B cell (primary cell): ENCODE data around the gene OXA1L. TPM values are rescaled to one million over a fixed set of nuclear protein-coding genes. Genes with fewer than 3 reads are reported as not detected.

Experiments used
- ATAC-seq: fragments of 200-7000 bp; cut with Tn5 transposase; one replicate; pipeline ENCODE4 v1.10.0; 2021; ENCODE audit warnings: low read depth, mild to moderate bottlenecking, moderate number of reproducible peaks, moderate library complexity
- CTCF ChIA-PET: fragments of 350-600 bp; sonication (Branson Sonifier 250); formaldehyde crosslinking; loops from one replicate; lab custom pipeline; 2021; ENCODE audit warnings: antibody characterized with exemption, inconsistent platforms; lab: Charles Lee
- POLR2A ChIA-PET: fragments of 350-600 bp; sonication (Branson Sonifier 250); formaldehyde crosslinking; loops from one replicate; lab custom pipeline; 2021; ENCODE audit warnings: antibody characterized with exemption; lab: Charles Lee
- DNase-seq: peaks from one replicate; pipeline ENCODE4 v3.0.0; 2013
- H2AFZ ChIP-seq: 2 replicates; pipeline ENCODE4 v1.6.1; 2012; ENCODE audit warnings: mild to moderate bottlenecking, low read depth, low read length; ENCODE audit not compliant: insufficient read depth, poor library complexity, severe bottlenecking
- H3K27ac ChIP-seq, 2 donors: 1 replicate in 1 of 2; 2 replicates in 1 of 2; pipeline ENCODE4 v1.5.1; 2012 to 2013; ENCODE audit warnings: low read length in 2 of 2, mild to moderate bottlenecking in 2 of 2, moderate library complexity in 1 of 2
- H3K27me3 ChIP-seq, 4 experiments: fragments of 200-600 bp in 1 of 4; sonication (generic) in 1 of 4; replicated peaks in 1 of 4; 1 replicate in 2 of 4; 2 replicates in 2 of 4; pipeline versions ENCODE4 v1.6.1 to v1.7.0; 2013 to 2016; ENCODE audit warnings: low read length in 3 of 4, mild to moderate bottlenecking in 2 of 4, mixed read lengths in 1 of 4, moderate library complexity in 1 of 4; ENCODE audit not compliant: insufficient read depth in 4 of 4, control insufficient read depth in 3 of 4; ENCODE audit errors: control extremely low read depth in 1 of 4
- H3K36me3 ChIP-seq, 2 experiments: replicated peaks in 1 of 2; 1 replicate in 1 of 2; 2 replicates in 1 of 2; pipeline versions ENCODE4 v1.6.1 to v1.7.1; 2013; ENCODE audit warnings: low read length in 1 of 2; ENCODE audit not compliant: insufficient read depth in 2 of 2, control insufficient read depth in 1 of 2; ENCODE audit errors: control extremely low read depth in 1 of 2, extremely low read depth in 1 of 2
- H3K4me1 ChIP-seq, 2 donors: fragments of 200-600 bp in 1 of 2; sonication (generic) in 1 of 2; 1 replicate in 1 of 2; 2 replicates in 1 of 2; pipeline versions ENCODE4 v1.5.1 to v1.6.1; 2013 to 2017; ENCODE audit warnings: low read length in 2 of 2; ENCODE audit not compliant: control insufficient read depth in 2 of 2, insufficient read depth in 2 of 2
- H3K4me2 ChIP-seq: replicated peaks from 2 replicates; pipeline ENCODE3; 2012; ENCODE audit warnings: mild to moderate bottlenecking, low read depth, low read length; ENCODE audit not compliant: poor library complexity, severe bottlenecking
- H3K4me3 ChIP-seq, 5 experiments: fragments of 200-600 bp in 1 of 5; sonication (generic) in 1 of 5; 1 replicate in 3 of 5; 2 replicates in 2 of 5; pipeline versions ENCODE4 v1.5.1 to v1.7.0; 2011 to 2016; ENCODE audit warnings: low read length in 4 of 5, mild to moderate bottlenecking in 4 of 5, low read depth in 2 of 5, control low read depth in 1 of 5, moderate library complexity in 1 of 5; ENCODE audit not compliant: insufficient read depth in 1 of 5; ENCODE audit errors: control extremely low read depth in 1 of 5, extremely low read depth in 1 of 5
- H3K79me2 ChIP-seq: fragments of 200-600 bp; sonication (generic); one replicate; pipeline ENCODE4 v1.6.0; 2016; ENCODE audit warnings: low read length; ENCODE audit not compliant: control insufficient read depth, insufficient read depth
- H3K9ac ChIP-seq: fragments of 200-600 bp; sonication (generic); 2 replicates; pipeline ENCODE4 v1.6.1; 2017; ENCODE audit warnings: mild to moderate bottlenecking, low read length, moderate library complexity
- H3K9me3 ChIP-seq, 3 donors: one replicate each; pipeline versions ENCODE4 v1.6.1 to v1.7.1; 2013; ENCODE audit warnings: low read length in 2 of 3; ENCODE audit not compliant: control insufficient read depth in 2 of 3, insufficient read depth in 1 of 3; ENCODE audit errors: control extremely low read depth in 1 of 3
- H4K20me1 ChIP-seq: 2 replicates; pipeline ENCODE4 v1.6.0; 2012; ENCODE audit warnings: mild to moderate bottlenecking, low read length; ENCODE audit not compliant: insufficient read depth, control insufficient read depth, poor library complexity, severe bottlenecking
- H3K27ac Mint-ChIP-seq: one replicate; pipeline ENCODE4 v1.8.0; 2021; ENCODE audit warnings: mixed read lengths
- H3K27me3 Mint-ChIP-seq: one replicate; pipeline ENCODE4 v1.8.0; 2021; ENCODE audit warnings: mixed read lengths
- H3K4me1 Mint-ChIP-seq: one replicate; pipeline ENCODE4 v1.8.0; 2021; ENCODE audit warnings: mixed read lengths
- H3K4me3 Mint-ChIP-seq: one replicate; pipeline ENCODE4 v1.8.0; 2021; ENCODE audit warnings: mixed read lengths
- H3K9me3 Mint-ChIP-seq: one replicate; pipeline ENCODE4 v1.8.0; 2022; ENCODE audit warnings: mixed read lengths; ENCODE audit not compliant: insufficient read depth
- CTCF ChIP-seq: fragments of 200-600 bp; IDR thresholded peaks from one replicate; pipeline ENCODE4 v1.8.0; 2022; ENCODE audit warnings: antibody characterized with exemption, mild to moderate bottlenecking
- EZH2 ChIP-seq: IDR thresholded peaks from 2 replicates; pipeline ENCODE4 v1.6.1; 2012; ENCODE audit warnings: borderline replicate concordance, low read depth, mild to moderate bottlenecking, moderate library complexity, low read length; ENCODE audit not compliant: insufficient read depth, poor library complexity, severe bottlenecking
- WGBS: methylation state at CpG from one replicate; pipeline ENCODE4 v1.1.5; 2013; ENCODE audit warnings: missing lambda C conversion rate; ENCODE audit not compliant: insufficient coverage; 5-methylcytosine and 5-hydroxymethylcytosine counted together
- intact Hi-C: fragments of 100-400 bp; cut with micrococcal nuclease; formaldehyde crosslinking; loops from one replicate; pipeline ENCODE4 v1.10.0; 2022
- polyA plus RNA-seq: library from polyadenylated mRNA; depleted of rRNA; stranded (reverse); fragments of >200 nt; gene quantifications from 2 replicates; pipeline ENCODE4 v1.2.3, GENCODE V29; 2012
- total RNA-seq, 2 donors: library from RNA; stranded (reverse); fragments of 120-200 nt in 1 of 2; gene quantifications; 1 replicate in 1 of 2; 2 replicates in 1 of 2; pipeline versions ENCODE4 v1.2.3 to v1.2.4, GENCODE V29; 2013 to 2022

Gene OXA1L
- total and polyA plus RNA-seq, 2 donors (not counting 1 experiment from before 2014, with no cell fraction given), result 147 to 201 TPM

GRCh38 chr14:22793976-22794375 lies 27.5 kb downstream of the OXA1L start:
- peak overlapping the region; percentile 41 for H3K4me2 ChIP-seq
- peaks cover 0 to 8% (median 0%) of the 10 kb centered on the region in 3 donors for H3K9me3 ChIP-seq
- WGBS, result 78% methylated on average over 5 of the region's 5 CpGs
- CTCF ChIA-PET, result interaction anchor here (0.6 to 5.7 kb wide), 11 partner anchors 9 to 59 kb away, joined by 3 to 29 read pairs (median 5); partner anchors contain the start of gene OXA1L
- H3K4me1 ChIP-seq, result peaks cover 43 to 54% of the 10 kb centered on the region in 2 donors
- Mint-ChIP-seq H3K9me3 (no peaks in the 10 kb centered on the region), H3K27me3 (no peaks in the 10 kb centered on the region), H3K4me1 (peaks cover 76% of the 10 kb centered on the region), H3K4me3 (peak overlapping the region; percentile 60), H3K27ac (peak overlapping the region; percentile 92)
- no peak for TF ChIP-seq CTCF
- peaks cover 0 to 8% of the 10 kb centered on the region in 2 experiments for H3K36me3 ChIP-seq
- ATAC-seq (no peak), DNase-seq (no peak)
- no peak overlapping the region for H3K9ac ChIP-seq
- no peak overlapping the region for H3K4me3 ChIP-seq
- no peaks in the 10 kb centered on the region for H4K20me1 ChIP-seq
- no peak overlapping the region for H2AFZ ChIP-seq
- no peaks in the 10 kb centered on the region for H3K79me2 ChIP-seq
- H3K27ac ChIP-seq, result peak overlapping the region; percentile 71 to 91
- POLR2A ChIA-PET, result interaction anchor here (0.5 to 1.9 kb wide), 7 partner anchors 10 to 125 kb away, joined by 3 to 9 read pairs (median 3); partner anchors contain the start of genes OXA1L and RBM23
- intact Hi-C loops, result loop anchor here (1.0 kb wide), 1 partner anchor 9 kb away; no protein-coding TSS in a partner anchor
- H3K27me3 ChIP-seq, result no peaks in the 10 kb centered on the region

GRCh38 chr14:22794551-22794951 lies 28.1 kb downstream of the OXA1L start:
- H3K9me3 Mint-ChIP-seq, result no peaks in the 10 kb centered on the region
- Histone ChIP-seq H3K9me3 (peaks cover 0 to 8% (median 0%) of the 10 kb centered on the region in 3 donors), H4K20me1 (no peaks in the 10 kb centered on the region), H3K27ac (peak overlapping the region; percentile 71 to 91), H3K4me3 (no peak overlapping the region), H3K9ac (no peak overlapping the region), H3K4me1 (peaks cover 40 to 48% of the 10 kb centered on the region in 2 donors), H3K4me2 (peak overlapping the region; percentile 41), H2AFZ (peak overlapping the region; percentile 3), H3K27me3 (no peaks in the 10 kb centered on the region), H3K79me2 (no peaks in the 10 kb centered on the region), H3K36me3 (peaks cover 0 to 8% of the 10 kb centered on the region in 2 experiments)
- no peak for TF ChIP-seq EZH2
- TF ChIP-seq CTCF, result no peak
- intact Hi-C loops, result loop anchor here (1.0 kb wide), 1 partner anchor 9 kb away; no protein-coding TSS in a partner anchor
- peak overlapping the region; percentile 60 for H3K4me3 Mint-ChIP-seq
- ChIA-PET POLR2A (interaction anchor here (0.5 to 1.9 kb wide), 10 partner anchors 10 to 125 kb away, joined by 3 to 9 read pairs (median 4); partner anchors contain the start of genes LRP10, OXA1L and RBM23), CTCF (interaction anchor here (0.6 to 5.7 kb wide), 12 partner anchors 13 to 1532 kb away, joined by 3 to 29 read pairs (median 4); partner anchors contain the start of gene OXA1L)
- WGBS, result 35% methylated on average over 7 of the region's 7 CpGs
- peak; percentile 81 for DNase-seq
- H3K27me3 Mint-ChIP-seq, result no peaks in the 10 kb centered on the region
- H3K4me1 Mint-ChIP-seq, result peaks cover 75% of the 10 kb centered on the region
- peak; percentile 79 for ATAC-seq
- peak overlapping the region; percentile 92 for H3K27ac Mint-ChIP-seq
